ENCODE data around the gene FAM8A1. TPM values are rescaled to one million over a fixed set of nuclear protein-coding genes. Genes with fewer than 3 reads are reported as not detected.

The FAM8A1 gene
- total and polyA plus RNA-seq, 2 of the 13 experiments (the other 11 are each of a cell fraction or from before 2014, with no cell fraction given), result 30.5 to 34.3 TPM

DNA sequence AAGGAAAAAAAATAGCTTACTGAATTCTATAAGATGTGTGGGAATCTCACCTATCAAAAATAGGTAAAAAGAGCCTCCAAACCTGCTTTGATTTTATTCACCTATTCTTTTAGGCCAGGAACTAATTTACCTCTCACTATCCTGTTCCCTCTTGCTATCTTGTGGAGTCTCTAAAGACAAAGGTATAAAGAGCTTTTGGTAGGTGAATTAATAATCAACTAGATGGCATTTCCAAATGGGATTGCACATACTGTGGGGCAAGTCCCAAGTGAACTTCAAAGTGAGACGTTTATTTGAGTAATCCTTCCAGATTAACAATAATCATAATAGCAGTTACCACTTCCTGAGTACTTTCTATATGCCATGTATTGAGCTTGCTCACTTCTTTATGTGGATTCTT, 2.8 kb downstream of the FAM8A1 start (continued):
- no peak for TF ChIP-seq XRCC5 (optimal IDR thresholded peaks at IDR 0.05; ENCODE audit: low read length)
- TF ChIP-seq RCOR2 (CRISPR knock-in tag; IDR thresholded peaks at IDR 0.05), result 0 out of 2 replicates have a peak, but pooled peaks have one; percentile 35
- peak; percentile 51 for TF ChIP-seq ASH2L (IDR thresholded peaks at IDR 0.05; ENCODE audit: insufficient read length, low read depth, low read length)
- peak; percentile 59 for TF ChIP-seq RBFOX2 (IDR thresholded peaks at IDR 0.05; ENCODE audit: low read depth, low read length)
- TF ChIP-seq, protein P1, sequence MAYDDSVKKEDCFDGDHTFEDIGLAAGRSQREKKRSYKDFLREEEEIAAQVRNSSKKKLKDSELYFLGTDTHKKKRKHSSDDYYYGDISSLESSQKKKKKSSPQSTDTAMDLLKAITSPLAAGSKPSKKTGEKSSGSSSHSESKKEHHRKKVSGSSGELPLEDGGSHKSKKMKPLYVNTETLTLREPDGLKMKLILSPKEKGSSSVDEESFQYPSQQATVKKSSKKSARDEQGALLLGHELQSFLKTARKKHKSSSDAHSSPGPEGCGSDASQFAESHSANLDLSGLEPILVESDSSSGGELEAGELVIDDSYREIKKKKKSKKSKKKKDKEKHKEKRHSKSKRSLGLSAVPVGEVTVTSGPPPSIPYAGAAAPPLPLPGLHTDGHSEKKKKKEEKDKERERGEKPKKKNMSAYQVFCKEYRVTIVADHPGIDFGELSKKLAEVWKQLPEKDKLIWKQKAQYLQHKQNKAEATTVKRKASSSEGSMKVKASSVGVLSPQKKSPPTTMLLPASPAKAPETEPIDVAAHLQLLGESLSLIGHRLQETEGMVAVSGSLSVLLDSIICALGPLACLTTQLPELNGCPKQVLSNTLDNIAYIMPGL (CRISPR knock-in tag; IDR thresholded peaks at IDR 0.05; ENCODE audit: borderline replicate concordance in 1 of 2, low read depth in 1 of 2), result no peak
- TF ChIP-seq, protein P2, sequence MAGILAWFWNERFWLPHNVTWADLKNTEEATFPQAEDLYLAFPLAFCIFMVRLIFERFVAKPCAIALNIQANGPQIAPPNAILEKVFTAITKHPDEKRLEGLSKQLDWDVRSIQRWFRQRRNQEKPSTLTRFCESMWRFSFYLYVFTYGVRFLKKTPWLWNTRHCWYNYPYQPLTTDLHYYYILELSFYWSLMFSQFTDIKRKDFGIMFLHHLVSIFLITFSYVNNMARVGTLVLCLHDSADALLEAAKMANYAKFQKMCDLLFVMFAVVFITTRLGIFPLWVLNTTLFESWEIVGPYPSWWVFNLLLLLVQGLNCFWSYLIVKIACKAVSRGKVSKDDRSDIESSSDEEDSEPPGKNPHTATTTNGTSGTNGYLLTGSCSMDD (CRISPR knock-in tag; IDR thresholded peaks at IDR 0.05), result no peak
- TF ChIP-seq NFKBIZ (CRISPR knock-in tag; IDR thresholded peaks at IDR 0.05), result no peak; the same call in 1 of the 2 replicates
- TF ChIP-seq ZBTB3 (CRISPR knock-in tag; IDR thresholded peaks at IDR 0.05; ENCODE audit: borderline replicate concordance, low read depth), result no peak
- no peak for TF ChIP-seq ZBTB46 (CRISPR knock-in tag; IDR thresholded peaks at IDR 0.05; ENCODE audit: borderline replicate concordance)
- peak; percentile 20; the same call in 1 of the 2 replicates for TF ChIP-seq ZNF12 (CRISPR knock-in tag; IDR thresholded peaks at IDR 0.05)
- no peak for TF ChIP-seq SP1 (IDR thresholded peaks at IDR 0.05)
- no peak for TF ChIP-seq SP1 (CRISPR knock-in tag; IDR thresholded peaks at IDR 0.05)
- TF ChIP-seq, protein P3, sequence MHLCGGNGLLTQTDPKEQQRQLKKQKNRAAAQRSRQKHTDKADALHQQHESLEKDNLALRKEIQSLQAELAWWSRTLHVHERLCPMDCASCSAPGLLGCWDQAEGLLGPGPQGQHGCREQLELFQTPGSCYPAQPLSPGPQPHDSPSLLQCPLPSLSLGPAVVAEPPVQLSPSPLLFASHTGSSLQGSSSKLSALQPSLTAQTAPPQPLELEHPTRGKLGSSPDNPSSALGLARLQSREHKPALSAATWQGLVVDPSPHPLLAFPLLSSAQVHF (CRISPR knock-in tag; IDR thresholded peaks at IDR 0.05), result no peak
- TF ChIP-seq TP53 (CRISPR knock-in tag; conservative IDR thresholded peaks at IDR 0.05), result no peak
- no peak for TF ChIP-seq ZNF367 (CRISPR knock-in tag; IDR thresholded peaks at IDR 0.05; ENCODE audit: borderline replicate concordance)
- TF ChIP-seq, protein P4, sequence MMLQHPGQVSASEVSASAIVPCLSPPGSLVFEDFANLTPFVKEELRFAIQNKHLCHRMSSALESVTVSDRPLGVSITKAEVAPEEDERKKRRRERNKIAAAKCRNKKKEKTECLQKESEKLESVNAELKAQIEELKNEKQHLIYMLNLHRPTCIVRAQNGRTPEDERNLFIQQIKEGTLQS (CRISPR knock-in tag; IDR thresholded peaks at IDR 0.05), result no peak
- no peak for TF ChIP-seq JUN (CRISPR knock-in tag; IDR thresholded peaks at IDR 0.05)
- no peak for TF ChIP-seq CREB1 (IDR thresholded peaks at IDR 0.05)
- 0 out of 2 replicates have a peak, but pooled peaks have one; percentile 29 for TF ChIP-seq CREB1 (CRISPR knock-in tag; IDR thresholded peaks at IDR 0.05)
- TF ChIP-seq, protein P5, sequence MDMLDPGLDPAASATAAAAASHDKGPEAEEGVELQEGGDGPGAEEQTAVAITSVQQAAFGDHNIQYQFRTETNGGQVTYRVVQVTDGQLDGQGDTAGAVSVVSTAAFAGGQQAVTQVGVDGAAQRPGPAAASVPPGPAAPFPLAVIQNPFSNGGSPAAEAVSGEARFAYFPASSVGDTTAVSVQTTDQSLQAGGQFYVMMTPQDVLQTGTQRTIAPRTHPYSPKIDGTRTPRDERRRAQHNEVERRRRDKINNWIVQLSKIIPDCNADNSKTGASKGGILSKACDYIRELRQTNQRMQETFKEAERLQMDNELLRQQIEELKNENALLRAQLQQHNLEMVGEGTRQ (IDR thresholded peaks at IDR 0.05; ENCODE audit: low read depth, low read length), result no peak
- TF ChIP-seq, protein P5 (CRISPR knock-in tag; IDR thresholded peaks at IDR 0.05; ENCODE audit: borderline replicate concordance), result no peak
- no peak for TF ChIP-seq GATA4 (IDR thresholded peaks at IDR 0.05; ENCODE audit: borderline replicate concordance, low read depth)
- TF ChIP-seq FOXJ3 (CRISPR knock-in tag; IDR thresholded peaks at IDR 0.05; ENCODE audit: borderline replicate concordance), result no peak
